GM21390 (cell line): ENCODE results near the gene LIMA1.
"Not testable (repeated sequence)": the region's sequence is repeated elsewhere in the genome, so short reads cannot be mapped to it uniquely, and the experiment has no call there.

Experiments used
- ATAC-seq: cut with Tn5 transposase; IDR thresholded peaks from one replicate; pipeline ENCODE4 v1.9.1; 2021; ENCODE audit not compliant: unreplicated experiment

LIMA1 gene

DNA sequence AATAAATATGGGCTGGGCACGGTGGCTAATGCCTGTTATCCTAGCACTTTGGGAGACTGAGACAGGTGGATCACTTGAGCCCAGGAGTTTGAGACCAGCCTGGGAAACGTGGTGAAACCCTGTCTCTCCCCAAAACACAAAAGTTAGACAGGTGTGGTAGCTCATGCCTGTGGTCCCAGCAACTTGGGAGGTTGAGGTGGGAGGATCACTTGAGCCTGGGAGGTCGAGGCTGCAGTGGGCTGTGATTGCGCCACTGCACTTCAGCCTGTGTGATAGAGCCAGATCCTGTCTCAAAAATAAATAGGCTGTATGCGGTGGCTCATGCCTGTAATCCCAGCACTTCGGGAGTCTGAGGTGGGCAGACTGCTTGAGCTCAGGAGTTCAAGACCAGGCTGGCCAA lies 135.3 kb downstream of the LIMA1 start:
- ATAC-seq: not testable (repeated sequence)

DNA sequence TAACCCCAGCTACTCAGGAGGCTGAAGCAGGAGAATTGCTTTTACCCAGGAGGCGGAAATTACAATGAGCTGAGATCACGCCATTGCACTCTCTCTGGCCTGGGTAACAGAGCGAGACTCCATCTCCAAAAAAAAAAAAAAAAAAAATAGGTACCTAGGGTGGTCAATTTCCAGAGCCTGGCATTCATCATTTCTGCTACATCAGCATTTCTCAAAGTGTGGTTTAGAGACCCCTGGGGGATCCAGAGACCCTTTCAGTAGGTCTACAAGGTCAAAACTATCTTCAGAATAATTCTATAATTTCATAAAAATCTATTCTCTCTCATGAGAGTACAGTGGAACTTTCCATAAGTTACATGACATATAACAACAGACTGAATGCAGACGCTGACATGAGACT lies 136.0 kb downstream of the LIMA1 start:
- ATAC-seq: no peak

DNA sequence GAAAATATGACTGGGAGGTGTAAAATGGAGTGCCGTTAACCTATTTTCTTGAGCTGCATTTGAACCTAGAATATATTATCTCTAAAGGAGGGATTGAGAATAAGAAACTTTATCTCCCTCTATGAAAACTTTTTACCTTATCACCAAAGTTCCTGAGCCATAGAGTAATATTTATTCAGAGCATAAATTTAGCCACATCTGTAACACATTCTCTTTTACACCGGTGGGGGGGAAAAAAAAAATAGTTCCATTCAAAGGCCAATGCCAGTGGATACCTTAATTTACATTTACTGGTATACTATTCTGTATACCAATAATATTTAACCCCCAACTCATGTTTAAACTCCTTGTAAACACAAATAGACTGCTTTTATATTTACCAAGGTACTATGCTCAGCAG lies 137.9 kb downstream of the LIMA1 start:
- ATAC-seq: no peak

DNA sequence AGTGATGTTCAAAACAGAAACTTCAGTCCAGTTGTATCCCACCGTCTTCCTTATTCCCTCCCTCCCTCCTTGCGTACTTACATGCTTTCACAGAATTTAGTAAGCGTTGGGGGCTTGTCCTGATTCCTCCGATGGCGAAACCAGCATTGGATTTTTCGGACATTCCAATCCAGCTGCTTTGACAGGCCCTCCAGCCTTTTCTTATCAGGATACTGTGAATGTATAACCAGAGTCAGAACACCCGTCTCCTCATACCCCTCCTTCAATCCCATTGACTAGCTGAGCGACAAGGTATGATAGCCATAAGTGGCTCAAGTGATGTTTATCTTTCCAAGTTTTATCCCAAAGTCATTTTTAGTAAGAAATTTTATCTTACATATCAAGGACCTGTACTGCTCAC lies 140.3 kb downstream of the LIMA1 start:
- ATAC-seq: no peak

DNA sequence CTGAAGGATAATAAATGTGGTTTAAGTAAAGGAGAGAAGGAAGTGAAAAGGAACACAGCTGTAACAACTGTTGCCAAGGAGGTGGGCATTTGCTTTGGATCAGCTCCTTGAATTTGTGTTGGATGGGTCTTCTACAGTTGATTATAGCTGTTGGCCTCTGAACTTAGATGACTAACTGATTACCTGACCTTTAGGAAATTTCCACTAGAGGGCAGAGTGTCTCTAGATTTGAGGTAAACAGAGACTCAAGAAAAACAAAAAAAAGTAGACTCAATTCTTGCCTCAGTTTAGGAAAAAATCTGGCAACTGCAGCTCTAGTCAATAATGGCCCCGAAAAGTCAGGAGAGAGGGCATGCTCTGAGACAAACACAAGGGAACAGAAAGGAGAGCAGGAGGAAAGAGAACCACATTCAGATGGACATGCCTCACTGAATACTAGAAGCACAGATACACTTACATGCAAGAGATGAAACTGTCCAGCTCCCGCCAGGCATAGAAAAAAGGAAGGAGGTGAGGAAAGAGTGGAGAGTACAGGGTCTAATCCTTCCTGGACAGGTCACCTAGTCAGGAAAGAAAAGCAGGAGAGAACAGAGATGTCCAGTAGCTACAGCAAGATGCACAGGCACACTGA lies 150.7 kb downstream of the LIMA1 start:
- ATAC-seq: no peak

DNA sequence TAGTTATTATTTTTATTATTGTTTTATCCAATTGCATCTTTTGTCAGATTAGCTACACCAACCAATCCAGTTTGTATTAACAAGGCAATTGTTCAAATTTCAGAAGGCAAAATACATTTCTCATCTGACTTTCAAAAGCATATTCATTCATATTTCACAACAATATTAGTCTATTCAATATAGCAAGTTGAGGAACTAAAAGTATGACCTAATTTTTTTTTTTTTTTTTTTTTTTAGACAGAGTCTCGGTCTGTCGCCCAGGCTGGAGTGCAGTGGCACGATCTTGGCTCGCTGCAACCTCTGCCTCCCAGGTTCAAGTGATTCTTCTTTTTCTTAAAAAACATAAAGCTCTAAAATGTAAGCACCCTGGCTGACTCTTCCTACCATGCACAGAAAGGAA lies 154.0 kb downstream of the LIMA1 start:
- ATAC-seq: no peak

DNA sequence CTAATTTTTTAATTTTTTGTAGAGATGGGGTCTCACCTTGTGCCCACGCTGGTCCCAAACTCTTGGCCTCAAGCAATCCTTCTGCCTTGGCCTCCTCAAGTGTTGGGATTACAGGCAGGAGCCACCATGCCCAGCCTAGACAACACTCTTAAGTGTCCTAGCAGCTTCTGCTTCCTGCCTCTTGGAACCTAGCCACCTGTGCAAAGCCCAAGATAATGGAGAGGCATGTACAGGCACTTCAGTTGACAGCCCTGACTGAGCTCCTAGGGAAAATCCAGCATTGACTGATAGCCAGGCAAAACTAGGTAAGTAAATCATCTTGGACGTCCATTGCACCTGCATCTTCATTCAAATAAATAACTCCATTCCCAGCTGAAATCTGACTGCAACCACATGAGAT lies 155.8 kb downstream of the LIMA1 start:
- no peak for ATAC-seq
